Uterus (tissue), 2 donors: Measurements from ENCODE around the gene ADIPOQ.

Source experiments
- CTCF ChIP-seq, 4 experiments: fragments of 200-600 bp in 2 of 4; fragments of 450-650 bp in 2 of 4; sonication (generic) in 2 of 4; IDR thresholded peaks; one replicate each; pipeline ENCODE4 v1.5.1; 2016 to 2019; ENCODE audit warnings: antibody characterized with exemption in 4 of 4, mild to moderate bottlenecking in 2 of 4, moderate library complexity in 1 of 4
- POLR2A ChIP-seq, 2 donors: fragments of 450-650 bp; IDR thresholded peaks; one replicate each; pipeline ENCODE4 v1.6.1; 2016; ENCODE audit warnings: antibody characterized with exemption in 2 of 2, mild to moderate bottlenecking in 1 of 2, moderate library complexity in 1 of 2

- TF ChIP-seq CTCF (IDR thresholded peaks at IDR 0.05): no peak
- TF ChIP-seq POLR2A (IDR thresholded peaks at IDR 0.05): no peak
These were observed at the start of gene ADIPOQ for GRCh38 chr3:186842426-186843038.
